Measurements from ENCODE around the gene LBHD2.

LBHD2 gene

DNA sequence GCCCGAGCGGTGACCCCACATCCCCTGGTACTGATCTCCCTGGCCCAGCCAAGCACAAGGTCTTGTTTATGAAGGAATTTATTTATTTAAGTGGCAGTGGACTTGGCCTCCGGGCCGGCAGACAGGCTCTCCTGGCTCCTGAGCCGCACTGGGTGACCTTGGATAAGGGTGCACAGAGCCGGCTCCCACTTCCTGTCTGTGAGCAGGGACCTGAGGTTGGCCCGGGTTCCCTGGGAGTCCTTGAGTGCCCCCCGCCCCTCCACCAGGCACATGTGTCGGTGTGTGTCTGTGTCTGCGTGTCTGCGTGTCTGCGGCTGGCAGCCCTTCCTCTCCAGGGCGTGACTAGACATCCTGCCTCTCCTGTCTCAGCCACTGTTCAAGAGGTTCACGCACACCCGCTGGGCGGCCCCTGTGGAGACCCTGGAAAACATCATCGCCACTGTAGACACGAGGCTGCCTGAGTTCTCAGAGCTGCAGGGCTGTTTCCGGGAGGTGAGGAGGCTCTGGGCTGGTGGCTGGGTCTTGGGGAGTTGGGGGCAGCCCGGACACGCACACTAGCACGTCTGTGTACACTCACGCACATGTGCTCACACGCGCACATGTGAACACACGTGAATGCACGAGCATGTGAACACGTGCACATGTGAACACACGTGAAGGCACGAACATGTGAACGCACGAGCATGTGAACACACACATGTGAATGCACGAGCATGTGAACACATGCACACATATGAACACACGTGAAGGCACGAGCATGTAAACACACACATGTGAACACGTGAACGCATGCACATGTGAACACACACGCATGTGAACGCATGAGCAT lies 48.6 kb downstream of the LBHD2 start:
- no peak for DNase-seq (ENCODE audit: low spot score)

DNA sequence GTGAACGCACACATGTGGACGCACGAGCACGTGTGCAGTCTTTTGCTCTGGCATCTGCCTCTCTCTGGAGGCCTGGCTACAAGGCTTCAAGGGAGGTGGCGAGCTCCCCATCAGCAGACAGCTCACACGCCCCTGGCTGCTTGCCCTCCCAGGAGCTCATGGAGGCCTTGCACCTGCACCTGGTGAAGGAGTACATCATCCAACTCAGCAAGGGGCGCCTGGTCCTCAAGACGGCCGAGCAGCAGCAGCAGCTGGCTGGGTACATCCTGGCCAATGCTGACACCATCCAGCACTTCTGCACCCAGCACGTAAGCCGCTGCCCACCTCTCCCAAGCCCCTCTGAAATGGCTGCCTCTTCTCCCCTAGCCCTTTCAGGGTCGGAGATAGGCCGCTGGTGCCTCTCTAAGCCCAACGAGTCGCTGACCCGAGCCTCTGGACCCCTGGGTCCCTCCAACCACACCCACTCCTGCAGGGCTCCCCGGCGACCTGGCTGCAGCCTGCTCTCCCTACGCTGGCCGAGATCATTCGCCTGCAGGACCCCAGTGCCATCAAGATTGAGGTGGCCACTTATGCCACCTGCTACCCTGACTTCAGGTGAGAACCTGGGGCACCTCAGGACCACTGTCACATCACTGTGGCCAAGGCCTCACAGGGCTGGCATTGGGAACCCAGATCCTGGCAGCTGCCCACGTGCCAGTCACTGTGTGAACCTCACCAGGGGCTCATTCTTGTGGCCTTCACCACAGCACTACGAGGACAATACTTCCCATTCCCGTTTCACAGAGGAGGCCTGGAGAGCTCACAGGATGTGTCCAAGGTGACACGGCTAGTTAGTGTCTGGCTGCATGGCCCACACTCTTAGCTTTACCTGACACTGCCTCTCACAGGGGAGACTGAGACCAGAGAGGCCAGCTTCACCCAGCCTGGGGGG lies 49.5 kb downstream of the LBHD2 start:
- DNase-seq (ENCODE audit: low spot score), result no peak

DNA sequence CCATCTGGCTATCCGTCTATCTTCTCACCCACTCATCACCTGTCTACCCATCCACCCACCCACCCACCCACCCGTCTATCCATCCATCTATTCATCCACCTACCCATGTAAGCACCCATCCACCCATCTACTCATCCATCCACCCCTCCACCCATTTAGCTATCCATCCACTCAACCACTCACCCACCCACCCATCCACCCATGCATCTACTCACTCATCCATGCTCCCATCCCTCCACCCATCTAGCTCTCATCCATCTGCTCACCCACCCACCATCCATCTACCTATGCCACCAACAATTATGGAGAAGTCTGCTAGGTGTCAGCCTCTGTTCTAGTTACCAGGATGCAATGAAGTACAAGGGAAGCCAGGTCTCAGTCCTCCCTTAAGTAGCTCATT lies 50.4 kb downstream of the LBHD2 start:
- DNase-seq (ENCODE audit: low spot score), result no peak

GRCh38 chr14:103134919-103135318 lies 50.9 kb downstream of the LBHD2 start:
- no peak for DNase-seq (ENCODE audit: low spot score)

DNA sequence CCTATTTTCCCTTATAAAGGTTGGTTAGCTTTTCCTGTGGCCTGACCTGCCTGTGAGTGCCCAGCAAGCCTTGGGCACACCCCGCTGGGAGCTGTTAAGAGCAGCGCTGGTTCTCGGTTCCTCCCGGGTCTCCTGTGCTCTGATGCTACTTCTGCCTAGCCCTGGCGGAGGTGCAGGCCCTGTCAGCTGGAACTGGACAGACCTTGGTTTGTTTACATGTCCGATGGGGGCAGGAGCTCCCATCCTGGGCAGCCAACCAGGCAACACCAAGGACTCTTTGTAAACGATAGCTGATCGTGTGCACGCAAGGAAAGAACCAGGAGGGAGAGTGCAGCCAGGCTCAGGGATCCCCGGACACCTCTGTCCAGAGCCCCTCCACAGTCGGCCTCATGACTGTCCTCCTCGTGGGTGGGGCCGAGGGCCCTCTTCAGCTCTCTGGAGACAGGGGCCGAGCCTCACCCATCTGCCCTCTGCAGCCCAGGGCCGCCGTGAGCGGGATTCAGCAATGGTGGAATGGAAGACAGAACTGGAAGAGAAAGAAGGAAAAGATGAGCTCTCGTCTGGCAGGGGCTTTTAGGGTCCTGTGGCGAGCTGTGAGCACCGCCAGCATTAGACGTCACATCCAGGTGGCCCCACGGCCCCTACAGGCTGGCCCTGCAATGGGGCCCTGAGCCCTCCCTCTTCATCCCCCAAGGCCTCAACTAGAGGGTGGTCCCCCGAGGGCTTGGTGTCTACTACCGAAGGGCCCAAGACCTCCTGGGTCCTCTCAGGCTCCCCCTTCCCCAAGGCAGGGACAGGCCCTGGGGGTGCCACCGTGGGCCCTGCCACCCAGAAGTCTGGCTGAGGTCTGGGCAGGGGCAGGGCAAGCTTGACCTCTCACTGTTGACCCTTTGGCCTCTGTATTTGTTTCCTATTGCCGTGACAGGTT lies 51.6 kb downstream of the LBHD2 start:
- DNase-seq (ENCODE audit: low spot score), result no peak

DNA sequence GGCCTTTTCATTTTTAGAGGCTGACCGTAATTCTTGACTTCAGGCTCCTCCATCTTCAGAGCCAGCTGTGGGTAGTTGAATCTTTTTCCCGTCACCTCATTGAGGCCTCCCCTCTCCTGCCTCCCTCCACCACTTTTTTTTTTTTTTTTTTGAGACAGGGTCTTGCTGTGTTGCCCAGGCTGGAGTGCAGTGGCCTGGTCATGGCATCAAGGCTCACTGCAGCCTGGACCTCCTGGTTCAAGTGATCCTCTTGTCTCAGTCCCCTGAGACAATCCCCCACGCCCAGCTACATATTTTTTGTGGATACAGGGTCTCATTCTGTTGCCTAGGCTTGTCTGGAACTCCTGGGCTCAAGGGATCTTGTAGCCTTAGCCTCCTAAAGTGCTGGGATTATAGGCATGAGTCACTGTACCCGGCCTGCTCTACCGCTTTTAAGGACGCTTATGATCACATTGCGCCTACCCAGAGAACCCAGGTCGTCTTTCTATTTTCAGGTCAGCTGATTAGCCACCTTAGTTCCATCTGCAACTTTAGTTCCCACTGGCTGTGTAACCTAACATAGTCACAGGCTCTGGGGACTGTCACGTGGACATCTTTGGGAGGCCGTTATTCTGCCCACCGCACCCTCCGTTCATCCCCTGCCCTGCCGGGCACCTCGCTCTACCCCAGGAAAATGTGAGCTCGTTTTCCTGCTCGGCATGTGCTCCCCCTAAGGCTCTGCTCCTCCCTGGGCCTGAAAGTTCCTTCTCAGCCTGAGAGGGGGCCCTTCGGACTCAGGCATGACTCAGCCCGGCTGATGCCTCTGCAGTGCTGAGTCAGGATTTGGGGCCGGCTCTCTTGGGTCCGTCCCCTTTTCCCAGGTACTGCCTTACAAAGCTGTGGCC lies 52.6 kb downstream of the LBHD2 start:
- peak; percentile 48 for DNase-seq (ENCODE audit: low spot score)

GRCh38 chr14:103137689-103138300 lies 53.8 kb downstream of the LBHD2 start:
- no peak for DNase-seq (ENCODE audit: low spot score)

GRCh38 chr14:103138301-103139131 lies 54.5 kb downstream of the LBHD2 start:
- DNase-seq (ENCODE audit: low spot score), result no peak

DNA sequence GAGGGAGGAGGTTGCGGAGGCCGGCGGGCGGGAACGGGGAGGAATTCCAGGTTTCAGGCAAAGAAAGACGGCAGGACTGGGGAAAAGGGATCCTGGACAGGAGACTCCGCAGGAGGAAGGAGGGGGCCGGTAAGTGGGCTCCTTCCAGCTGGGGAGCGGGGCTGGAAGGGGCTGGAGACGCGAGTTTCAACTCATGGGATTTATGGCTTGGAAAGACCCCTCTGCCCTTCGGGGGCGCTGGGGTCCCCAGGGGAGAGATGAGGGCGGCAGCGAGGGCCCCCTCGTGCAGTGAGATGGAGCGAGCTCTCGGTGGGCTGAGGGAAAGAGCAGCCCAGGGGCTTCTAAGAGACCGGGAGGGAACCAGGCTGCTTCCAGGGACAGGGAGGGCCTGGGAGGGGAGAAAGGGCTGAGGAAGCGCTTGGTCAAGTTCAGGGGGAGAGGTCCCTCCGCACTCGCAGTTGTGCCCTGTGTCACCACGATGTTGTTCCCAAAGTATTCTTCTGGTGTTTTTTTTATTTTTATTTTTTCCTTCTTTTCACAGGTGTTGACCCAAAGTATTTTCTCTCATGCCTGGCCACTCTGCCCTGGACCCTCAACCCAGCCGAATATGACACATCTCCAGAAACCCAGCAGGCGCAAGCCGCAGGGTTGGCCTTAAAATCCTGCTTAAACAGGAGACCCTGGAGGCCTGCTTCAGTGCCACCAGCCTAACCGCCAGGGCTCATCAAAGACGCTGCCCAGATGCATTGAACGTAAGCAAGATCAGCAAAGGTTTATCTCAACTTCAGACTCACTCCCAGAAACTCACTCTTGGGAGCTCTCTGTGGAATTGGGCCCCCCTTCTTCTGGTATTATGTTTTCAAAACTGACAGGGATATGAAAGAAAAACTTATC lies 55.4 kb downstream of the LBHD2 start:
- no peak for DNase-seq (ENCODE audit: low spot score)

All from SW480 (cell line).